ENCODE data around the gene KANK2. TPM values are rescaled to one million over a fixed set of nuclear protein-coding genes. Genes with fewer than 3 reads are reported as not detected.
"Not testable (repeated sequence)": the region's sequence is repeated elsewhere in the genome, so short reads cannot be mapped to it uniquely, and the experiment has no call there.

KANK2 gene
- total and polyA plus RNA-seq, 5 experiments from 2014 or later: 0.23 to 0.36 TPM; not detected in 3

DNA sequence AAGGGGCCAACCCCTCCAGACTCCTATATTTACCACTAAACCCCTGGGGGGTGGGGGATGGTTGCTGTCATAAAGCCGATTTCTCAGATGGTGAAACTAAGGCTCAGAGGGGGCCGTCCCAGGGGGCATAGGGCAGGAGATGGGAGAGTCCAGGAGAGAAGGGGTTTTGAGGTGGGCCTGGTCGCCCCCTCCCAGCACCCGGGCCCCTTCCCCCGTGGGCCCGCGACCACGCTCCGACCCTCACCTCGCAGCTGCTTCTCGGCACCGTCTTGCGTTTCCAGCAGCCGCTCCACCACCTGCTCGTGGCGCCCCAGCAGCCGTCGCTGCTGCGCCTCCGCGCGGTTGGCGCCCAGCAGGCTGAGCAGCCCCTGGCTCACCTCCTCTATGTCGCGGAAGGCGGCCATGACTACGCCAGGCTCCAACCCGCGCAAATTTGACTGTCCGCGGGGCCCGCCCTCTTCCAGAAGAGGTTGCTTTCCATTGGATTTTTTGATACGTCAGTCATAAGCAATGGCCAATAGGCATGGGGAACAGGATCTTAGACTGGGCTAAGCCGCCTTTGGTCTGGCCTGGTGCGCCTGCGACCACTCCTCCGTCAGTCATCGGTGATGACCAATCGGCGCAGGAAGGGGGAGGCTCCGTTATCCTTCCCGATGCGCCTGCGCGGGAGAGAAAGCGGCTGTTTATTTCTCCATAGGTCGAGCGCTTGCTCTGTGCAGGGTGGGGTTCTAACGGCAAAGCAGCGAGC lies 41.8 kb downstream of the KANK2 start, which contains the start of gene SPC24:
TSS of gene SPC24 (minus strand) at position 410 of the 748 bp plus-strand sequence. CDS start at position 404, 6 bp downstream.
- H3K27me3 Mint-ChIP-seq: no peaks in the 10 kb centered on the region
- H3K36me3 Mint-ChIP-seq: no peaks in the 10 kb centered on the region
- ATAC-seq (peak; percentile 94 to 96), DNase-seq (peak; percentile 71 to 94 (median 86))
- peaks cover 0 to 3% (median 0%) of the 10 kb centered on the region in 9 donors for H3K9me3 Mint-ChIP-seq
- peak within 1 kb of the TSS in 9 of 10 donors; percentile 43 to 92 (median 85) for H3K27ac Mint-ChIP-seq
- POLR2A ChIA-PET: interaction anchor here (1.0 kb wide), 1 partner anchor 8 kb away, joined by 4 read pairs; no protein-coding TSS in a partner anchor
- peak within 1 kb of the TSS; percentile 80 to 93 (median 88) for H3K4me3 Mint-ChIP-seq
- peaks cover 9 to 18% (median 16%) of the 10 kb centered on the region in 4 donors for H3K4me1 Mint-ChIP-seq

DNA sequence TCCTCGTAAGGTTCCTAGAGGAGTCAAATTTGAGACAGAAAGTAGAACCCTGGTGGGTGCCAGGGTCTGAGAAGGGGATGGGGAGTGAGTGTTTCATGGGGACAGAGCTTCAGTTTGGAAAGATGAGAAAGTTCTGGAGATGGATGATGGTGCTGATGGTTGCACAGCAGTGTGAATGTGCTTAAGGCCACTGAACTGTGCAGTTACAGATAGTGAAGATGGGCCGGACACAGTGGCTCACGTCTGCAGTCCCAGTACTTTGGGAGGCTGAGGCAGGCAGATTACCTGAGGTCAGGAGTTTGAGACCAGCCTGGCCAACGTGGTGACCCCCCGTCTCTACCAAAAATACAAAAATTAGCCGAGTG lies 42.7 kb downstream of the KANK2 start:
- Mint-ChIP-seq H3K4me1 (peaks cover 9 to 18% (median 16%) of the 10 kb centered on the region in 4 donors), H3K4me3 (peak overlapping the region; percentile 56 to 93 (median 86)), H3K36me3 (no peaks in the 10 kb centered on the region), H3K27ac (peak overlapping the region in 4 of 10 donors; percentile 18 to 59 (median 37)), H3K9me3 (no peaks in the 10 kb centered on the region), H3K27me3 (no peaks in the 10 kb centered on the region)
- ATAC-seq: no peak
- DNase-seq: no peak
- POLR2A ChIA-PET: interaction anchor here (1.0 kb wide), 1 partner anchor 16 kb away, joined by 3 read pairs; no protein-coding TSS in a partner anchor

DNA sequence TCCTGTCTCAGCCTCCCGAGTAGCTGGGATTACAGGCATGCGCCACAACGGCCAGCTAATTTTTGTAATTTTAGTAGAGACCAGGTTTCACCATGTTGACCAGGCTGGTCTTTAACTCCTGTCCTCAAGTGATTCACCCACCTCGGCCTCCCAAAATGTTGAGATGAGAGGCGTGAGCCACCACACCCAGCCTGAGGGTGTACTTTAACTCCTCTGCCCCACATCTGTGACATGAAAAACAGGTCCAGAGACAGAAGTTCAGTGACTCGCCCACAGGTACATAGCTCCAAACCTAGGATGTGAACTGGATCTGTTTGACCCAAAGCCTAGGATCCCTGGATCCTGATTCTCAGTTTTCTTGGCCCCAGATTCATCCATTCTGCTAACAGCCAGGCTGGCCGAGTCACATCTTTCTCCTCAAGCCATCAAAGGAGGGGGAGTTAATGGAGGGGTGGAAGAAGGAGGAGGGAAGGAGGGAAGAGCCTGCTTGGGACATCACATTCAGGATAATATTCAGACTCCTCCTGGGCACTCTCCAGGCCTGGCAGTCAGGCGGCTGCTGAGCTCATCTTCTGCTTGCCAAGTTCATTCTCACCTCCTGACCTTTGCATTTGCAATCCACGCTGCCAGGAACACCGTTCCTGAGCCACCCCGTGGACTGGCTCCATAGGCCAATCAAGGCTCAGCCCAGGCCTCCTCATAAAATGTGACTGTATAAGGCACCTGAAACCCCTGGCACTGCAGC lies 44.9 kb downstream of the KANK2 start:
- Mint-ChIP-seq H3K9me3 (no peaks in the 10 kb centered on the region), H3K4me3 (no peak overlapping the region), H3K27ac (no peak overlapping the region), H3K36me3 (no peaks in the 10 kb centered on the region), H3K4me1 (peaks cover 9 to 18% (median 16%) of the 10 kb centered on the region in 4 donors), H3K27me3 (no peaks in the 10 kb centered on the region)
- ATAC-seq (no peak), DNase-seq (no peak)
- POLR2A ChIA-PET: no interaction called here

DNA sequence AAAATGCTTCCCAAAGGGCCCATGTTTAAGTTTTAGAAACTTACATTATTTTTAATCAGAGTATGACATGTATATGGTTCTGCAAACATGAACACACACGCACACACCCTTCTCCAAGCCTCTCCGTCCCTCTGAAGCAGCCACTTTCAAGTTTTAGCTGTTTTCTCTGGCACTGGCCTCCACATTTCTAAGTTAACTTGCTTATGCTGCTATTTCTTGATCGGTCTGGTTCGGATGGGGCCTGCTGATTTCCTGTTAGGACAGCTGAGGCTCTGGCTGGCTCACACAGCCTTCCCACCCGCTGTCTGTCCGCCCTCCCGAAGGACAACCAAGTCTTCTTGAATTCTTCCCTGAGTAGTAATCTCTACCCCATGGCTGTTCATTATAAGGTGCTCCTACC lies 46.2 kb downstream of the KANK2 start:
- Mint-ChIP-seq H3K4me1 (peaks cover 9 to 15% (median 15%) of the 10 kb centered on the region in 4 donors), H3K4me3 (no peak overlapping the region), H3K27me3 (no peaks in the 10 kb centered on the region), H3K9me3 (no peaks in the 10 kb centered on the region), H3K27ac (peak overlapping the region in 1 of 10 donors; percentile 50), H3K36me3 (no peaks in the 10 kb centered on the region)
- POLR2A ChIA-PET: no interaction called here
- DNase-seq (no peak), ATAC-seq (no peak)

DNA sequence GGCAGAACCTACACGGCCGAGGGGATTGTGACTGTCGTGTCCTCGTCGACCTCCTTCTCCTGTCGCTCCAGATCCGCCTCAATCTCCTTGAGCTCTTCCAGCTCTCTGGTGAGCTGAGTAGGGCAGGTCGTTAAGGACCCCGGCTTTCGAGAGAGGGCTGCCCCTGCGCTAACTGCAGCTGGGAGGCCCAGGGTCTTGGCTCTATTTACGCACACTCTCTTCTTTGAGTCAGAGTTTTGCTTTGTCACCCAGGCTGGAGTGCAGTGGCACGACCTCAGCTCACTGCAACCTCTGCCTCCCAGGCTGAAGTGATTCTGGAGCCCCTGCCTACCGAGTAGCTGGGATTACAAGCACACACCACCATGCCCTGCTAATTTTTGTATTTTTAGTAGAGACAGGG lies 49.3 kb downstream of the KANK2 start:
- peak overlapping the region in 1 of 10 donors; percentile 27 for H3K27ac Mint-ChIP-seq
- ATAC-seq (no peak), DNase-seq (no peak)
- no peaks in the 10 kb centered on the region for H3K9me3 Mint-ChIP-seq
- H3K36me3 Mint-ChIP-seq: no peaks in the 10 kb centered on the region
- H3K4me1 Mint-ChIP-seq: peaks cover 2 to 6% (median 6%) of the 10 kb centered on the region in 4 donors
- no peaks in the 10 kb centered on the region for H3K27me3 Mint-ChIP-seq
- no peak overlapping the region for H3K4me3 Mint-ChIP-seq
- POLR2A ChIA-PET: interaction anchor here (0.7 kb wide), 1 partner anchor 22 kb away, joined by 5 read pairs; no protein-coding TSS in a partner anchor

DNA sequence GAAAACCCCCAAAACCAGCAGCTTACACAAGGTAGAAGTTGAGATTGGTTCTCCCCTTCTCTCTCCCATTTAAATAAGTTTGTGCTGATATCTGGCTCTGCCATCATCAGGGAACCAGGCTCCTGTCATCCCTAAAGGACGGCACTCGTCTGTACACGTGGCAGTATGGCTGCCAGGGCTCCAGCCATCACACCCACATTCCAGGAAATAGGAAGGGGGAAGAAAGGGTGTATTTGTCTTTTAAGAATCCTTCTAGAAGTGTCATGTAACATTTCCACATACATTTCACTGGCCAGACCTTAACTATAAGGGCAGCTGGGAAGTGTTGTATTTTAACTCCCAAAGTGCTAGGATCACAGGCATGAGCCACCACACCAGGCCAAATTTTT lies 51.8 kb downstream of the KANK2 start:
- Mint-ChIP-seq H3K27ac (no peak overlapping the region), H3K27me3 (no peaks in the 10 kb centered on the region), H3K4me3 (no peak overlapping the region), H3K36me3 (no peaks in the 10 kb centered on the region), H3K9me3 (no peaks in the 10 kb centered on the region), H3K4me1 (peaks cover 2 to 9% (median 9%) of the 10 kb centered on the region in 4 donors)
- no peak for DNase-seq
- POLR2A ChIA-PET: no interaction called here
- no peak for ATAC-seq

DNA sequence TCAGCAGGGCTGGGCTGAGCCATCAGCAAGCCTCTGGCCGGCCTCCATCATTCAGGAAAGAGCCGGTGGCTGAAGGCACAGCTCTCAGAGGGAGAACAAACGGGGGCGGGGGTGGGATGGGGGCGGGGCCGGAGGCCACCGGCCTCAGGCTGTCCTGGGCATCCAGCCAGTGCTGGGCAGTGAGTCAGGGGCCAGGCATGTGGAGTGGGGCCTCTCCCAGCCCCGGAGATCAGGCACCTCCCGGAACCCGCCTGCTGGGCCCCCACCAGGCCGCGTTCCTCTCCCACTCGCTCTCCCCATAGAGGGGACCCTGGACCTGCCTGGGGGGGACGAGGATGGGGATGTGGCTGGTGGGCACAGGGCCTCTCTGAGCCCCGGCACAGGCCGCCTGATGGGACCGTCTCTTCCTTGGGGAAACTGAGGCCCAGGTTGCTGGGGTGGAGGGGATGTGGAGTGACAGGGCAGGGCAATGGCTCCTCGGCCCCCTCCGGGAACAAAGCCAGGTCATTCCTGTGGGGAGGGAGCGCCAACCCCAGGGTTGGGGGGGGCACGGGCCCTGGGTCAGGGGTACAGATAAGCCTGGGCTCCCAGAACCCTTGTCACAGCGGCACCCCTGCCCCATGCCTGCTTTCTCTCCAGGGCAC lies 54.7 kb downstream of the KANK2 start:
- Mint-ChIP-seq H3K27ac (peak overlapping the region in 2 of 10 donors; percentile 21 to 25), H3K9me3 (peaks cover 0 to 1% (median 0%) of the 10 kb centered on the region in 9 donors), H3K36me3 (no peaks in the 10 kb centered on the region), H3K4me3 (peak overlapping the region in 2 of 10 donors; percentile 26 to 27), H3K27me3 (peaks cover 0 to 4% (median 0%) of the 10 kb centered on the region in 5 donors), H3K4me1 (peaks cover 4 to 17% (median 16%) of the 10 kb centered on the region in 4 donors)
- POLR2A ChIA-PET: no interaction called here
- no peak for DNase-seq
- ATAC-seq: peak in 1 of 2 donors; percentile 34

DNA sequence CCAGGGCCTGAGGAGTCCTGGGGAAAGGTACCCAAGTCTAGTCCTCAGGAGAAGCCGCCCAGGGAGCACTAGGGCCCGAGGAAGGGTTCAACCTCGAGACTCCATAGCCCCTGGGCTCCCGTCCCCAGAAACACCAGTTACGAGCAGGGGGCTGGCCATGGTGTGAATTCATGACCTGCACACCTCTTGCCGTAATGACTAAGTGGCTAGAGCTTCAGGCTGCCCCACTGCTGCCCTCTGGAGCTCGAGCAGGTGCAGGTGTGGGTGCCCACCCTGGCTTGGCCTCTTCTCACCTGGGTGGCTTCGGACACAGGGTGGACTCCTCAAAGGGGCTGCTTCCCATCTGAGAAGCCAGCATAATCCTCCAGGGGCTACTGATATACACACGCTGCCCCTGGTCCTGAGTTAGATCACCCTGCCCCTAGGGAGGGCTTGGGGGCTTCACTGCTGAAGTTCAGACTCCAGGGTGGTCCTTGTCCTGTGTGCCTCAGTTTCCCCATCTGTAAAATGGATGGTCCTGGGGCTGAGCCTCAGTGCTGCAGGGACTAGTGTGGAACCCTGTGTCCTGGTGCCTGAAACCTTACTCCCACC lies 55.3 kb downstream of the KANK2 start:
- peaks cover 4 to 19% (median 18%) of the 10 kb centered on the region in 4 donors for H3K4me1 Mint-ChIP-seq
- POLR2A ChIA-PET: no interaction called here
- H3K27ac Mint-ChIP-seq: no peak overlapping the region
- H3K36me3 Mint-ChIP-seq: no peaks in the 10 kb centered on the region
- no peak overlapping the region for H3K4me3 Mint-ChIP-seq
- no peak for ATAC-seq
- peaks cover 0 to 1% (median 0%) of the 10 kb centered on the region in 9 donors for H3K9me3 Mint-ChIP-seq
- H3K27me3 Mint-ChIP-seq: peaks cover 0 to 4% (median 0%) of the 10 kb centered on the region in 5 donors
- no peak for DNase-seq

DNA sequence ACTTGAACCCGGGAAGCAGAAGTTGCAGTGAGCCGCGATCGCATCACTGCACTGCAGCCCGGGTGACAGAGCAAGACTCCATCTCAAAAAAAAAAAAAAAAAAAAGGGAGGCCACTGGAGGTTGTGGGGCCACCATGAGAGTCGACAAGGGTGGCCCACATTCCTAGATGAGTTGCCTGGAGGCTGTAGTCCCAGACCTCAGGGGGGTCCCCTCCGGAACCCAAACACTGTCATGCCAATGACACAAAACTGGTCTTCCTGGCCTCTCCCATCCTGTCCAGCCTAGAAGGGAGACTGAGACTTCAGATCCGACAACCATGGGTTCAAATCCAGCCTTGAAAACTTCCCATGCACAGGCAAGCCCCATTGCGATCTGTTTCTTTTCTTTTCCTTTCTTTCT lies 56.4 kb downstream of the KANK2 start:
- peaks cover 4 to 19% (median 18%) of the 10 kb centered on the region in 4 donors for H3K4me1 Mint-ChIP-seq
- H3K36me3 Mint-ChIP-seq: no peaks in the 10 kb centered on the region
- peaks cover 0 to 1% (median 0%) of the 10 kb centered on the region in 9 donors for H3K9me3 Mint-ChIP-seq
- H3K27me3 Mint-ChIP-seq: peaks cover 0 to 4% (median 0%) of the 10 kb centered on the region in 5 donors
- no peak overlapping the region for H3K27ac Mint-ChIP-seq
- DNase-seq (no peak), ATAC-seq (no peak)
- no peak overlapping the region for H3K4me3 Mint-ChIP-seq
- POLR2A ChIA-PET: interaction anchor here (0.7 kb wide), 1 partner anchor 173 kb away, joined by 6 read pairs; no protein-coding TSS in a partner anchor

DNA sequence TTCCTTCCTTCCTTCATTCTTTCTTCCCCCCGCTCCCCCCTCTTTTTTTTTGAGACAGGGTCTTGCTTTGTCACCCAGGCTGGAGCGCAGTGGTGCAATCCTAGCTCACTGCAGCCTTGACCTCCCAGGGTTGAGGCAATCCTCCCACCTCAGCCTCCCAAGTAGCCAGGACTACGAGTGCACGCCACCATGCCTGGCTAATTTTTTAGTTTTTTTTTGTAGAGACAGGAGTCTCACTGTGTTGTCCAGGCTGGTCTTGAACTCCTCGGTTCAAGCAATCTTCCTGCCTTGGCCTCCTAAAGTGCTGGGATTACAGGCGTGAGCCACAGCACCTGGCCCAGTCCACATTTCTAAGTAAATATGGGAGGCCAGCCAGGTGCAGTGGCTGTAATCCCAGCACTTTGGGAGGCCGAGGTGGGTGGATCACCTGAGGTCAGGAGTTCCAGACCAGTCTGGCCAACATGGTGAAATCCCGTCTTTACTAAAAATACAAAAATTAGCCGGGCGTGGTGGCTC lies 57.3 kb downstream of the KANK2 start:
- not testable (repeated sequence) for H3K9me3 Mint-ChIP-seq, DNase-seq, ATAC-seq, H3K4me3 Mint-ChIP-seq, H3K27me3 Mint-ChIP-seq, H3K36me3 Mint-ChIP-seq, H3K27ac Mint-ChIP-seq
- POLR2A ChIA-PET: interaction anchor here (0.6 to 0.7 kb wide), 3 partner anchors 172 to 229 kb away, joined by 4 to 6 read pairs (median 4); no protein-coding TSS in a partner anchor
- H3K4me1 Mint-ChIP-seq: peaks cover 4 to 19% (median 18%) of the 10 kb centered on the region in 4 donors

DNA sequence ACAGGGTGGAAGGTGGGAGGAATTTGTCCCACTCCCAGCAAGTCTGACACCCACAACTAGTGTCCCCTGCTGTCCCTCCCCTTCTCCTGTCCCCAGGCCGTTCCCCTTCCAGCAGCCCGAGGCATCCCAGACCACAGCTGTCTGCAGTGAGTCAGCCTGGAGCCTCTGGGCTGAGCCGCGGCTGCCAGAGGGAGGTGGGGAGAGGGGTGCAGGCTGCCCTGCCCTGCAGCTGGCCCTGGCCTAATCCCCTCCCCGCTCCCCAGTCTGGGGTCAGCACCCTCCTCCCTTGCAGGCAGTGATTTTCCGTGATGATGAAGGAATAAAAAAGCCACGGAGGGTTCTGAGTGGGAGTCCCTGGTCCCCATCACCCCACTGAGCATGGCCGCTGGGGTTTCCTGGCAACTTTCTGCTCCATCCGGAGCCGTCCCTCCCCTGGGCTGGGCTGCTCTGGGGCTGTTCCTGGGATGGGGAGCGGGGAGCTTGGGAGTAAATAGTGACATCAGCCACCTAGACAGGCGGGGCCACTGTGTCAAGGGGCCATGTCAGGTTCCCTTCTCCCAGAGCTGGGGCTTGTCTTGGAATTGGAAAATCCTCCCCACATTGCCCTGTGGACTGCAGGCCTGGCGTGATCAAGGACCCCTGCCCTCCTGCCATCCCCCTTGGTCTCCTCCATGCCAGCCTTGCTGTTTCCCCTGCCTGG lies 58.6 kb downstream of the KANK2 start:
- H3K9me3 Mint-ChIP-seq: peaks cover 0 to 1% (median 0%) of the 10 kb centered on the region in 9 donors
- peaks cover 4 to 19% (median 18%) of the 10 kb centered on the region in 4 donors for H3K4me1 Mint-ChIP-seq
- no peak for DNase-seq
- no peaks in the 10 kb centered on the region for H3K36me3 Mint-ChIP-seq
- no peak overlapping the region for H3K27ac Mint-ChIP-seq
- H3K27me3 Mint-ChIP-seq: peaks cover 0 to 4% (median 0%) of the 10 kb centered on the region in 5 donors
- H3K4me3 Mint-ChIP-seq: peak overlapping the region in 2 of 10 donors; percentile 7 to 14
- POLR2A ChIA-PET: interaction anchor here (0.7 kb wide), 1 partner anchor 15 kb away, joined by 3 read pairs; no protein-coding TSS in a partner anchor
- no peak for ATAC-seq
